ENCODE measurements around the gene PXN.
A peak's percentile ranks its signal among the peaks of the same experiment; 100 is the strongest.
"Not testable (repeated sequence)": the region's sequence is repeated elsewhere in the genome, so short reads cannot be mapped to it uniquely, and the experiment has no call there.

PXN gene

GRCh38 chr12:120252071-120252906 is 13.2 kb downstream of the PXN start:
- TF ChIP-seq CTCF (IDR thresholded peaks at IDR 0.05) = no peak
- Histone ChIP-seq H3K27me3 (no peaks in the 10 kb centered on the region), H3K4me3 (no peak overlapping the region), H3K36me3 (peaks cover 0 to 6% (median 0%) of the 10 kb centered on the region in 3 donors), H3K4me1 (peaks cover 0 to 67% (median 34%) of the 10 kb centered on the region in 4 donors), H3K27ac (no peak overlapping the region), H3K9me3 (no peaks in the 10 kb centered on the region)
- DNase-seq = no peak
- intact Hi-C loops (cut with DNase I; ENCODE audit: low total_unique reads) = no loop called here

DNA sequence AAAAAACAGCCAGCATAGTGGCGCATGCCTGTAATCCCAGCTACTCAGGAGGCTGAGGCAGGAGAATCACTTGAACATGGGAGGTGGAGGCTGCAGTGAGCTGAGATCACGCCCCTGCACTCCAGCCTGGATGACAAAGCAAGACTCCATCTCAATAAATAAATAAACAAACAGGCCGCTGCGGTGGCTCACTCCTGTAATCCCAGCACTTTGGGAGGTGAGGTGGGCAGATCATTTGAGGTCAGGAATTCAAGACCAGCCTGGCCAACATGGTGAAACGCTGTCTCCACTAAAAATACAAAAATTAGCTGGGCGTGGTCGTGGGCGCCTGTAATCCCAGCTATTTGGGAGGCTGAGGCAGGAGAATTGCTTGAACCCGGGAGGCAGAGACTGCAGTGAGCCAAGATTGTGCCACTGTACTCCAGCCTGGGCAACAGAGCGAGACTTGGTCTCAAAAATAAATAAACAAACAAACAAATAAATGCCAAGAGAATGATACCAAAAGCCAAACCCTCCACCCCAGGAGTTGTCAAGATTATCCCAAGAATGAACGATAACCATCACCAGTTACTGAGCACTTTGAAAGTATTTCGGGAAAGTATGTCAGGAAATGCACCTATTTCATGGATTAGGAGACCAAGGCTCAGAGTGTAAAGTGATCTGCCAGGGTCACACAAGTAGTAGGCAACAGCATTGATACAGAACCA is 14.0 kb downstream of the PXN start:
- DNase-seq; H3K4me3 ChIP-seq; H3K27me3 ChIP-seq; H3K36me3 ChIP-seq; H3K9me3 ChIP-seq; H3K27ac ChIP-seq; intact Hi-C loops (cut with DNase I; ENCODE audit: low total_unique reads): not testable (repeated sequence)
- H3K4me1 ChIP-seq = peaks cover 0 to 67% (median 29%) of the 10 kb centered on the region in 4 donors

- peaks cover 0 to 56% (median 22%) of the 10 kb centered on the region in 4 donors for H3K4me1 ChIP-seq
- no peaks in the 10 kb centered on the region for H3K9me3 ChIP-seq
- no peaks in the 10 kb centered on the region for H3K27me3 ChIP-seq
- peaks cover 0 to 3% (median 0%) of the 10 kb centered on the region in 3 donors for H3K36me3 ChIP-seq
- intact Hi-C loops (cut with DNase I; ENCODE audit: low total_unique reads) = no loop called here
- no peak for TF ChIP-seq CTCF (IDR thresholded peaks at IDR 0.05)
- peak; percentile 85 to 86 for DNase-seq
- H3K4me3 ChIP-seq = no peak overlapping the region
- peak overlapping the region; percentile 42 to 52 for H3K27ac ChIP-seq
These were observed 15.4 kb downstream of the PXN start for GRCh38 chr12:120249875-120250795.

DNA sequence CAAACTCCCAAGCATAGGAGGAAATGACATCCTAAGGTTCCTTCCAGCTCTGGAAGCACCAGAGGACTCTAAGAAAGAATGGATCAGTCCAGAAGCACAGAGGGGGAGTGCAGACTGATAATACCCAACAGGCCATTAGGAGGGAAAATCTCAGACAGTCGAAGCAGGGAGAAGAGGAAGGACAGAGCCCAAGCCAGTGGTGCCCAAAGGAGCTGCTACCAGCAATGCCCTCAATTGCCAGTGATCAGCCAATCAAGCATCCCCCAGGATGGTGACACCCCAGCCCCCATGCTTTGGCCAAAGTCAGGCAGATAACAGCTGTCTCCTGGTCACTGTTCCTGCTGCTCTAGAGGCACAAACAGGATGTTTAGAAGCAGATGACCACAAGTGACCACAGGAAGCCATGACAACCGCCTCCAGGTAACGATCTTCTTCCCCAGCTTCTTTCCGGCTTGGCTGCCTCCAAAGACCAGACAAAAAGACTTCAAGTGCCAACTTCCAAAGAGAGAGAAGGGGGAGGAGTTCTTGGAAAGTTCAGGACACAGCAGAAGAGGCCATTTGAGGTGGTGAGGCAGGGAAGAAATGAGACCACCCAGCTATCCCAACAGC is 16.2 kb downstream of the PXN start:
- peak overlapping the region; percentile 42 to 52 for H3K27ac ChIP-seq
- no peak overlapping the region for H3K4me3 ChIP-seq
- H3K4me1 ChIP-seq = peaks cover 0 to 56% (median 24%) of the 10 kb centered on the region in 4 donors
- no peaks in the 10 kb centered on the region for H3K27me3 ChIP-seq
- intact Hi-C loops (cut with DNase I; ENCODE audit: low total_unique reads) = no loop called here
- no peak for TF ChIP-seq CTCF (IDR thresholded peaks at IDR 0.05)
- DNase-seq = no peak
- H3K36me3 ChIP-seq = no peaks in the 10 kb centered on the region
- H3K9me3 ChIP-seq = no peaks in the 10 kb centered on the region

GRCh38 chr12:120247621-120248030 is 17.9 kb downstream of the PXN start:
- no peaks in the 10 kb centered on the region for H3K9me3 ChIP-seq
- H3K4me1 ChIP-seq = peaks cover 0 to 63% (median 24%) of the 10 kb centered on the region in 4 donors
- no peaks in the 10 kb centered on the region for H3K36me3 ChIP-seq
- TF ChIP-seq CTCF (IDR thresholded peaks at IDR 0.05) = no peak
- intact Hi-C loops (cut with DNase I; ENCODE audit: low total_unique reads) = no loop called here
- no peak overlapping the region for H3K4me3 ChIP-seq
- DNase-seq = no peak
- H3K27ac ChIP-seq = peak overlapping the region in 1 of 2 donors; percentile 0
- H3K27me3 ChIP-seq = no peaks in the 10 kb centered on the region

Measured in tibial artery (tissue), 4 donors.